Activated naive CD8-positive, alpha-beta T cell treated with anti-CD3 and anti-CD28 coated beads, Interleukin-2, amount 10 ng/mL, durations not matched to agents 7 days and 5 days (primary cell): ENCODE results near the gene LIPC. TPM values are rescaled to one million over a fixed set of nuclear protein-coding genes. Genes with fewer than 3 reads are reported as not detected.
A peak's percentile ranks its signal among the peaks of the same experiment; 100 is the strongest.

ENCODE experiments used
- ATAC-seq: fragments of 150-1000 bp; cut with Tn5 transposase; one replicate; pipeline ENCODE4 v1.10.0; 2021; ENCODE audit warnings: low read depth, moderate library complexity
- POLR2A ChIA-PET: fragments of 350-600 bp; sonication (Branson Sonifier 250); formaldehyde crosslinking; loops from one replicate; lab custom pipeline; 2021; ENCODE audit warnings: antibody characterized with exemption; lab: Charles Lee
- DNase-seq: peaks from one replicate; pipeline ENCODE4 v3.0.0; 2021
- H3K27ac Mint-ChIP-seq: one replicate; pipeline ENCODE4 v1.8.0; 2022; ENCODE audit warnings: mild to moderate bottlenecking, mixed read lengths
- H3K27me3 Mint-ChIP-seq: one replicate; pipeline ENCODE4 v1.8.0; 2022; ENCODE audit warnings: mild to moderate bottlenecking, moderate library complexity, mixed read lengths
- H3K36me3 Mint-ChIP-seq: one replicate; pipeline ENCODE4 v1.8.0; 2021; ENCODE audit warnings: mild to moderate bottlenecking, mixed read lengths
- H3K4me1 Mint-ChIP-seq: one replicate; pipeline ENCODE4 v1.8.0; 2021; ENCODE audit warnings: mixed read lengths
- H3K4me3 Mint-ChIP-seq: one replicate; pipeline ENCODE4 v1.8.0; 2022; ENCODE audit warnings: mild to moderate bottlenecking, moderate library complexity, mixed read lengths
- H3K9me3 Mint-ChIP-seq: one replicate; pipeline ENCODE4 v1.8.0; 2021; ENCODE audit warnings: mixed read lengths
- total RNA-seq, 2 experiments: library from RNA; stranded (reverse); gene quantifications; one replicate each; pipeline ENCODE4 v1.2.3, GENCODE V29; 2021

Gene LIPC
- total RNA-seq, 2 experiments from 2014 or later = 7.4 to 9.0 TPM

GRCh38 chr15:58490086-58490887, 58.5 kb downstream of the LIPC start:
- peaks cover 41% of the 10 kb centered on the region for H3K36me3 Mint-ChIP-seq
- POLR2A ChIA-PET = interaction anchor here (0.5 to 0.6 kb wide), 2 partner anchors 29 to 221 kb away, joined by 3 read pairs; no protein-coding TSS in a partner anchor
- peaks cover 9% of the 10 kb centered on the region for H3K9me3 Mint-ChIP-seq
- no peak overlapping the region for H3K27ac Mint-ChIP-seq
- H3K27me3 Mint-ChIP-seq = no peaks in the 10 kb centered on the region
- ATAC-seq = no peak
- no peak overlapping the region for H3K4me3 Mint-ChIP-seq
- H3K4me1 Mint-ChIP-seq = peaks cover 35% of the 10 kb centered on the region
- DNase-seq = no peak

DNA sequence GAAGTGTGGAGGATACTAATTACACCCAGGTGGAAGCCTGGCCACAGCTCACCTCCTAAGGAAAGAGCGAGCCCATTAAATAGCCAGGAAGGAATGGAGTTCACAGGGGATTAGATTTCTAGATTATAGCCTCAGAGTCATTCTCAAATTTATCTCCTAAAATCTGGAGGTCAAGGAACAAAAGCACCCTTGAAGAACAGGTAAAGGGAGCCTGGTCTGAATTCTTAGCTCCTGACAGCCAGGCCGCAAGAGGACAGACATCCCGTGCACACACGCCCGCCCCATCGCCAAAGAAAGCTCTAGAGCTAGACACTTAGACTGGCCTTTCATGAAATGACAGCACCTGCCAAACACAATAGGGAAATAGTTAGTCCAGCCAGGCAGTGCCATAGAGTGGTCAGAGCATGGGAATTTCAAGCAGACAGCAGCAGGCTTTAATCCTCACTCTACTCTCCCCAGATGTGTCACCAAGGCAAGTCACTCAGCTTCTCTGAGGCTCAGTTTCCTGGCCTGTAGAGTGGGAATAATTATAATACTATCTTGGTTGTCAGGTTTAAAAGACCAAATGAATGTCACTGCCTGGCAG, 59.2 kb downstream of the LIPC start:
- peaks cover 35% of the 10 kb centered on the region for H3K4me1 Mint-ChIP-seq
- DNase-seq (no peak), ATAC-seq (no peak)
- H3K4me3 Mint-ChIP-seq = no peak overlapping the region
- H3K27me3 Mint-ChIP-seq = no peaks in the 10 kb centered on the region
- POLR2A ChIA-PET = interaction anchor here (0.5 to 1.3 kb wide), 3 partner anchors 17 to 221 kb away, joined by 3 read pairs; no protein-coding TSS in a partner anchor
- H3K27ac Mint-ChIP-seq = no peak overlapping the region
- peaks cover 44% of the 10 kb centered on the region for H3K36me3 Mint-ChIP-seq
- H3K9me3 Mint-ChIP-seq = peaks cover 9% of the 10 kb centered on the region

GRCh38 chr15:58491499-58492202, 59.9 kb downstream of the LIPC start:
- no peak for DNase-seq
- ATAC-seq = no peak
- no peaks in the 10 kb centered on the region for H3K27me3 Mint-ChIP-seq
- peaks cover 9% of the 10 kb centered on the region for H3K9me3 Mint-ChIP-seq
- H3K36me3 Mint-ChIP-seq = peaks cover 40% of the 10 kb centered on the region
- POLR2A ChIA-PET = interaction anchor here (1.3 to 1.4 kb wide), 2 partner anchors 15 to 18 kb away, joined by 3 to 4 read pairs; no protein-coding TSS in a partner anchor
- H3K4me1 Mint-ChIP-seq = peaks cover 34% of the 10 kb centered on the region
- H3K27ac Mint-ChIP-seq = no peak overlapping the region
- no peak overlapping the region for H3K4me3 Mint-ChIP-seq

GRCh38 chr15:58492661-58493397, 61.0 kb downstream of the LIPC start:
- Mint-ChIP-seq H3K27me3 (no peaks in the 10 kb centered on the region), H3K4me1 (peaks cover 33% of the 10 kb centered on the region), H3K27ac (peak overlapping the region; percentile 59), H3K9me3 (peaks cover 9% of the 10 kb centered on the region), H3K36me3 (peaks cover 42% of the 10 kb centered on the region), H3K4me3 (no peak overlapping the region)
- DNase-seq = no peak
- POLR2A ChIA-PET = interaction anchor here (0.6 to 1.4 kb wide), 3 partner anchors 14 to 85 kb away, joined by 4 to 5 read pairs (median 5); no protein-coding TSS in a partner anchor
- ATAC-seq = no peak

DNA sequence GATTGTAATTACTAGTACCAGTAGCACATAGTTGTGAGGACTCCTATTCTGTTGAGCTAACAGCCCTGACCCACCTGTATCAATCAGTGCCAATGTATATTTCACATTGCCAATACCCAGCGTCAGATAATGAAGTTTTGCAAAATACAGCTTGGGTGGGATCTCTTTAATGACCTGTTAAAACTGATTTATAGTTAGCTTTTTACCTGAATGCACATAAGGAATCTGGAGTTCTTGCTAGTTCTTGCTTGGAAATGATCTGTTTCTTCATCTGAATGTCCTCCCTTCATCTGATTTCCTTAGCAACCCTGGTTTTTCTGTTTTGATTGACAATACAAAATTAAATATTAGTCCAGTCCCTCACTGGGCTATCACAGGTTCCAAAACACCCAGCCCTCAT, 62.8 kb downstream of the LIPC start:
- POLR2A ChIA-PET = interaction anchor here (2.3 kb wide), 1 partner anchor 9 kb away, joined by 15 read pairs; no protein-coding TSS in a partner anchor
- Mint-ChIP-seq H3K36me3 (peaks cover 38% of the 10 kb centered on the region), H3K4me3 (no peak overlapping the region), H3K4me1 (peaks cover 35% of the 10 kb centered on the region), H3K27ac (no peak overlapping the region), H3K27me3 (no peaks in the 10 kb centered on the region), H3K9me3 (peaks cover 6% of the 10 kb centered on the region)
- ATAC-seq = no peak
- DNase-seq = no peak

GRCh38 chr15:58495891-58496408, 64.2 kb downstream of the LIPC start:
- peaks cover 35% of the 10 kb centered on the region for H3K4me1 Mint-ChIP-seq
- peak overlapping the region; percentile 79 for H3K27ac Mint-ChIP-seq
- peaks cover 2% of the 10 kb centered on the region for H3K9me3 Mint-ChIP-seq
- peaks cover 30% of the 10 kb centered on the region for H3K36me3 Mint-ChIP-seq
- POLR2A ChIA-PET = interaction anchor here (1.3 to 2.7 kb wide), 4 partner anchors 10 to 21 kb away, joined by 3 to 15 read pairs (median 8); no protein-coding TSS in a partner anchor
- H3K27me3 Mint-ChIP-seq = no peaks in the 10 kb centered on the region
- ATAC-seq = peak; percentile 88
- DNase-seq = no peak
- peak overlapping the region; percentile 49 for H3K4me3 Mint-ChIP-seq

GRCh38 chr15:58497046-58497785, 65.4 kb downstream of the LIPC start:
- DNase-seq = no peak
- Mint-ChIP-seq H3K36me3 (peaks cover 34% of the 10 kb centered on the region), H3K4me3 (no peak overlapping the region), H3K27me3 (no peaks in the 10 kb centered on the region), H3K9me3 (peaks cover 2% of the 10 kb centered on the region), H3K4me1 (peaks cover 32% of the 10 kb centered on the region), H3K27ac (peak overlapping the region; percentile 63)
- no peak for ATAC-seq
- POLR2A ChIA-PET = interaction anchor here (1.2 to 2.7 kb wide), 3 partner anchors 9 to 19 kb away, joined by 3 to 9 read pairs (median 4); no protein-coding TSS in a partner anchor

GRCh38 chr15:58498821-58499580, 67.2 kb downstream of the LIPC start:
- H3K9me3 Mint-ChIP-seq = peaks cover 2% of the 10 kb centered on the region
- H3K27me3 Mint-ChIP-seq = no peaks in the 10 kb centered on the region
- ATAC-seq (no peak), DNase-seq (no peak)
- peaks cover 24% of the 10 kb centered on the region for H3K36me3 Mint-ChIP-seq
- H3K4me3 Mint-ChIP-seq = no peak overlapping the region
- H3K4me1 Mint-ChIP-seq = peaks cover 26% of the 10 kb centered on the region
- POLR2A ChIA-PET = interaction anchor here (0.8 kb wide), 1 partner anchor 22 kb away, joined by 4 read pairs; no protein-coding TSS in a partner anchor
- no peak overlapping the region for H3K27ac Mint-ChIP-seq

GRCh38 chr15:58501006-58501405, 69.2 kb downstream of the LIPC start:
- Mint-ChIP-seq H3K27ac (peak overlapping the region; percentile 37), H3K27me3 (no peaks in the 10 kb centered on the region)

DNA sequence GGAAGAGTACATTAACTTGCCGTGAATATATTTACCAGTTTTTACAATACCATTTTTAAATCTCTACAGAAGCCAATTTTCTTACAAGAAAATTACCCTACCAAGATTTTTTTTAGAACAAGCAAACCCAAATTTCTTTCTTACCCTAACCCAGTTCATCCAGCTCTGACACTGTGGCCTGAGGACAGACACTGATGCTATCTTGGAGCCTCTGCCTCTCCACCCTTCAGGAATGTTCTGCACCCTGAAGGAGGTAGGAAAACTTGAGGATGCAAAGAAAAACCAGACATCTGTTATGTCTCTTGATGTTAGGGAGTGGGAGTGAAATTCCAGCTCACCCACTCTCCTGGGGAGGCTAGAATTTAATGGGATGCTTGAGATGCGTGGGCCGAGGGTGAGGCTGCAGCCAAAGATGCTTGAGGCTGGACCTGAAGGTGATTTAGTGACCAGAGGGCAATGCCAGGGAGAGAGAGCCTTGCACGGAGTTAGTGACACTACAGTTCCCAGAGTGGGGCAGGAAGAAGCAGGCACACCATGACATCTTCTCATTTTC, 69.9 kb downstream of the LIPC start:
- Mint-ChIP-seq H3K9me3 (peaks cover 2% of the 10 kb centered on the region), H3K4me3 (no peak overlapping the region), H3K27ac (peak overlapping the region; percentile 11), H3K27me3 (no peaks in the 10 kb centered on the region), H3K36me3 (peaks cover 18% of the 10 kb centered on the region), H3K4me1 (peaks cover 26% of the 10 kb centered on the region)
- no peak for ATAC-seq
- no peak for DNase-seq
- POLR2A ChIA-PET = no interaction called here

More at GRCh38 chr15:58501006-58501405, 69.2 kb downstream of the LIPC start:
- peaks cover 1% of the 10 kb centered on the region for H3K9me3 Mint-ChIP-seq
- H3K36me3 Mint-ChIP-seq = peaks cover 13% of the 10 kb centered on the region
- peaks cover 24% of the 10 kb centered on the region for H3K4me1 Mint-ChIP-seq
- ATAC-seq = no peak
- no peak for DNase-seq
- POLR2A ChIA-PET = no interaction called here
- no peak overlapping the region for H3K4me3 Mint-ChIP-seq
